HG03520 (cell line): ENCODE data around the gene IRF2BPL.
"Not testable (repeated sequence)": the region's sequence is repeated elsewhere in the genome, so short reads cannot be mapped to it uniquely, and the experiment has no call there.

Source experiments
- ATAC-seq: cut with Tn5 transposase; IDR thresholded peaks from one replicate; pipeline ENCODE4 v1.9.1; 2021; ENCODE audit warnings: mild to moderate bottlenecking, moderate library complexity; ENCODE audit not compliant: unreplicated experiment

Gene IRF2BPL

DNA sequence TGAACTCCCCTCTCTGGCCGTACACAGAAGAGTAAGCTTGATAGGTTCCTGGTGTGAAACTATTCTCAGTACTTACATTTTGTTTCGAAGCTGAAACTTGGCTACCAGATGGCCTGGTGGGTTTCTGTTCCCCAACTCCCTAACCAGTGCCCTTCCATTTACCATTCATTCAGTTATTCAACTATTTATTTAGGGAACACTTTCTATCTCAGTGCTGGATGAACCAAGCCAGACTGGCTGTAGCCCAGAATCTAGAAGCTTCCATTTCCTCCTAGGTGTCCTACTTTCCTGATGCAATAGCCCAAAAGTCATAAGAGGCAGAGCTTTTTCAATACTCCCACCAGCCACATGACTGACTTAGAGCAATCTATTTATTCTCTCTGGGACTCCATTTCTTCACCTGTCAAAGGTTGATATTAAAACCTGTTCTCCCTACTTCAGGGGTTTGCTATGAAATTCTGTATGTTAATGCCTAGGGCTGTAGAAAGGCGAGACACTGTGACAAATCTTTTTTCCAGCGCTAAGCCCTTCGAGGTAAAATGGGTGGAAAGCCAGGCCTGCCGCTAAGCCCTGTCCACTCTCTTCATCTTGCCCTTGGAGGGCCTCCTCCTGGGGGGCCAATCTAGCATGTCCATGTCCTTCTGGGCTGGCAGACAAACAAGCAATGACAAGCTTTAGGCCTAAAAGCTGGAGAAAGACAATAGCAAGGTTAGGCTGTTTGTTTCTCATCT, 8.1 kb upstream of the IRF2BPL start:
- no peak for ATAC-seq

GRCh38 chr14:77035267-77035666, 6.8 kb upstream of the IRF2BPL start:
- no peak for ATAC-seq

- peak; percentile 62 for ATAC-seq
Observed at GRCh38 chr14:77033622-77034589, 5.4 kb upstream of the IRF2BPL start.

DNA sequence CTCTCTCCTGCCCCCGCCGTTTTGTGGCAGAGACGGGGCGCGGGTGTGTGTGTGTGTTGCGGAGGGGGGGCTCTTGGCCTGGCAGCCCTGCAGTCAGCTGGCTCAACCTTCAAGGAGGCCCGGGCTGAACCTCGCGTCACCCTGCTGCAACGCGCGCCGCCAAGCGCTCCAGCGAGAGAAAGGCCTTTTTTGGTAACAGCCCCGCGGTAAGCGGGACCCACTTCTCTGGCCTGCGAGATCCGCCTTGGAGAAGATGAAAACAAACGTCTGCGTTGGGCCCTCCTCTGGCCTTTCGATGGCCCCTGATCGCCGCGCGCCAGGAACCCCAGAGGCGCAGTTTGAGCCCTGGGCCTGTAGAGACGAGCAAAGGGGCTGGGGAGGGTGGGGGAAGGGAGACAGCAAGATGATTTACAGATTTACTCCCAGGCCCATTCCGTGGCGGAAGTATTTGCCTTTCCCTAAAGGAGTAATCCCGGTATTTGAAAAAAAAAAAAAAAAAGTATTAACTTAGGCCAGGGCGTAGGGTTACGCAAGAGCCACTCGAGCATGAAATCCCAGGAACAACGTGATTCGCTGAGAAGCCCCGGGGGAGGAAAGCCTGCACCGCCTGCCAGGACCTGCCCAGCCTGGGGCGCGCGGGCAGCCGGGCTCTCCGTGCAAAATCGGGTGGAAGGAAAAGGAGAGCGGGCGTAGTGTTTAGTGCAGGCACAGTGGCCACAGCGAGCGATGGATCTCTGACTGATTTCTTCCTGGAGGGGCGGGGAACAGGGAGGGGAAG, 4.5 kb upstream of the IRF2BPL start:
- ATAC-seq = peak; percentile 5

GRCh38 chr14:77032491-77032843, 4.0 kb upstream of the IRF2BPL start:
- ATAC-seq = no peak

- ATAC-seq = no peak
Observed at GRCh38 chr14:77031759-77032490, 3.4 kb upstream of the IRF2BPL start.

DNA sequence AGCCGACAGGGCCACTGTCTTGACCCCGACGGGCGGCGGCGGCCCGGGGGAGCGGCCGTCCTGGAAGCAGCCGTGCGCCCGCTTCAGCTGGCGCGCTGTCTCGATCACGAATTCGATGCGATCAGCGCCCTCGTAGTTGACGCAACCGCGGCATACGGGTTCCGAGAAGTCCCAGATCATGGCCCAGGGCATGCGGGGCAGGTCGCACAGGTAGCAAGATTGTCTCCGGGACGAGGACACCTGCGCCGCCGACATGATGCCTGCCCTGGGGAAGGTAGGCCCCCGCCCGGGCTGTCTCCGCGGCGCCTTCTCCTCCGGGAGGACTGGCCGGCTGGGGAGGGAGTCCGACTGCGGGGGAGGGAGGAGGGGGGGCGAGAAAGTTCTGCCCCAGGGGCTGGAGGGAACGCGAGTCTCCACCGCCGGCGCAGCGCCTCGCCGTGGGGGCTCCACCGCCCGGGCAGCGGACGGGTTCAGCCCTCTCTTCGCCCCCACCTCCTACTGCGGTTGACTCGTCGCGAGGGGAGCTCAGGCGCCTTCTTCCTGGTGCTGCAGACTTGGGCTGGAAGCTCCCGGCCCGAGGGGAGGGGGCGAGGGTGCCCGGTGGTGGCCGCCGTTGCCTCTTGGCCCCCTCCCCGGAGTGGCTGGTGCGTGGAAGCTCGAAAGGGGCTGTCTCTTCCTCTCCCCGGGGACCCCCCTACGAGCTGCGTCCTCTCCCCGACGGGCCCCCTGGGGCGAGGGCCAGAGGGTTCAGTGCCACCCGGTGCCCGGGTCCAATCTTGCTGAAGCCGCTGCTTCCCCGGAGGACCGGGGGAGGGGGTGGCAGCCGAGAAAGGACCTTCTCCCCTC, 747 bp downstream of the IRF2BPL start:
- peak; percentile 22 for ATAC-seq

DNA sequence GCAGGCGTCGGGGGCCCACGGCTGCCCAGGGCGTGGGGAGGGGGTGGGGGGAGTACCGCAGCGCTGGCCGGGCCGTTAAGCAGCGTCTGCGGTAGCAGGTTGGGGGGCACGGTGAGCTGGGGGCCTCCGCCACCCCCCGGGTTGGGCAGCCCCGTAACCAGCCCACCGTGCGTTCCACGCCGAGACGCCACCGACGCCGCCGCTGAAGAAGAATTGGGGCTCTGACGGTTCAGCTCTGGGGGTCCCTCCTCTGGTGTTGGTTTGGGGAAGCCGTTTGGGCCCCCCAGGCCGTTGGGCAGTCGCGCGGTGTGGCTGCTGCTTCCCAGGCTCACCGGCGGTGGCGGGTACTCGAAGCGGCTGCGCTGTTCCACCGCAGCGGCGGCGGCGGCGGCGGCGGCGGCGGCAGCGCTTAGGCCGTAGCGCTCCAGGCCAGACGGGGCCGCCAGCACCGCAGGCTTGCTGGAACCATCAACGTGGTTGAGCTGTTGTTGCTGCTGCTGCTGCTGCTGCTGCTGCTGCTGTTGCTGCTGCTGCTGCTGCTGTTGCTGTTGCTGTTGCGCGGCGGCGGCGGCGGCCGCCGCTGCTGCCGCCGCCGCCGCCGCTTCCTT, 1.5 kb downstream of the IRF2BPL start:
- ATAC-seq = no peak

DNA sequence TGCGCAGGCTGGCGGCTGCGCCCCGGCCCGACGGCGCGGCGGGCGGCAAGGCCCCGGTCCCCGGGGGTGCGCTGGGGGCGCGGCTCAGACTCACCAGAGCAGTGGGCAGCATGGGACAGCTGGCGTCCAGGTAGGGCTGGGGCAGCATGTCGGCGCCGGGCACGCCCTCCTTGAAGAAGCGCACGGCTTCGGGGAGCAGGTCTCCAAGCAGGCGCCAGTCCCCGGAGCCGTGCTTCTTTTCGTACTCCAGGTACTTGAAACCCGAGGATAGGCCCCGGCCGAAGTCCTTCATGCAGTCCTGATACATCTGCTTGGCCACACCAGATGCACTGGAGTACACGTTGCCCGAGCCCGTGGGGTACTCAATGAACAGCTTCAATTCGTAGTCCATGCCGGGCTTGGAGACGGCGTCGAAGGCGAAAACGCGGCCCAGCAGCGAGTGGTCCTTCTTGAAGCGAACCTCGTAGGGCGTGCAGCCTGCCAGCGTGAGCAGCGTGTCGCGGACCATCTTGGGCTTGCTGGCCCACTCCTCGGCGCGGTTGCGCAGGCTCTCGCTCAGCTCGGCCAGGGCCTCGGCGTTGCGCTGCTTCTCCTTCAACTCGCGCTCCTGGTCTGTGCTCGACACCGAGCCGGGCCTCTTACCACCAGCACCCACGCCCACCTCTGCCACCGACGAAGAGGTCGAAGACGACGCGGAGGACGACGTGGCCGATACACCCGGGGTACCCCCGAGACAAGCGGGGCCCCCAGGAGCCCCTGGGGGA, 2.2 kb downstream of the IRF2BPL start:
- no peak for ATAC-seq

- no peak for ATAC-seq
Observed at GRCh38 chr14:77025744-77026165, 2.8 kb downstream of the IRF2BPL start.

DNA sequence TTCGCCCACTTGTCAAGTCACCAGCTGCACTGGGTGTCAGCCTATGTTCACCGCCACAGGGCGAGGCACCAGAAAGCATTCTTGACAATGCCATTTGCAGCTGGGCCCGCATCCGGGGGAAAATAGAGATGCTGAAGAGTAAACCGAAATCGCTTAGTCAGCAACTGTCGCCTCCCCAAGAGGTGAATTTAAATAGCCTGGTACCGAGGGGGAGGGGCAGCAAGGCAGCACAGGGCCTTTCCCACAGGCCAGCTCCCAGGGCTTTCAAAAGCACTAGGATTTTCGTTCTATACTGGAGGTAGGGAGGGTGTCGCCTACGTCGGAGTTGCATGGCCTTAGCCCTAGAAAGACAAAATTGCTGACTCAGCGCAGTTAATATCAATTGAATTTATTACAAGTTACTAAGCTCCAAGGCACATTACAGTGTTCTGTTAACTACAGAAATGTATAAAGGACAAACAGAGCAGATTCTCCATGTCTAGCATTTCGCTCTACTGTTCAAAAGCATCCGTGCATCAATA, 4.3 kb downstream of the IRF2BPL start:
- ATAC-seq = no peak

- no peak for ATAC-seq
Observed at GRCh38 chr14:77023001-77023996, 5.2 kb downstream of the IRF2BPL start.

GRCh38 chr14:77022236-77022852, 6.2 kb downstream of the IRF2BPL start:
- peak; percentile 63 for ATAC-seq

- ATAC-seq = not testable (repeated sequence)
Observed at GRCh38 chr14:77021424-77021823, 7.1 kb downstream of the IRF2BPL start.

- ATAC-seq = no peak
Observed at GRCh38 chr14:77018785-77019184, 9.7 kb downstream of the IRF2BPL start.

DNA sequence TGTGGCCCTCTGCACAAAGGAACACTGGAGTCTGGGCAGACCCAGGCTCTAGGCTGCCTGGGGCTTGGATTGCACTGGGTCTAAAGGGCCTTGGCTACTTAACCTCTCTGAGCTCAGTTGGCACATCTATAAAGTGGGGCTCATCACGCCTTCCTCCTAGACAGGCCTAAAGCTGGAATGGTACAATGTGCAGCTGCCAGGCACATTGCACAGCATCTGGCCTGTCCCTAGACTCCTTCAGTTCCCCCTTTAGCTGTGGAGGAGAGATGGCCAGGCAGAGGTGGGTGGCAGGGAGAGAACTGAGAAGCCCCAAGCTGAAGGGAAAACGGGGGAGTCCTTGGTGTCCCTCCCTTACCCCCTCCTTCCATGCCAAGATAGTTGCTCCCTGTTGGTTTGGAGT, 10.8 kb downstream of the IRF2BPL start:
- no peak for ATAC-seq

GRCh38 chr14:77014734-77015133, 13.8 kb downstream of the IRF2BPL start:
- ATAC-seq = no peak
